Left cardiac atrium (tissue), 4 donors: Measurements from ENCODE around the gene DSCAML1. TPM values are rescaled to one million over a fixed set of nuclear protein-coding genes. Genes with fewer than 3 reads are reported as not detected.
A peak's percentile ranks its signal among the peaks of the same experiment; 100 is the strongest.

Source experiments
- ATAC-seq, 2 donors: fragments of 200-7000 bp; cut with Tn5 transposase; one replicate each; pipeline ENCODE4 v1.9.1; 2020; ENCODE audit warnings: mild to moderate bottlenecking in 2 of 2, moderate library complexity in 2 of 2
- DNase-seq: peaks from one replicate; pipeline ENCODE4 v3.0.0-alpha.2; 2020
- intact Hi-C, 2 donors: fragments of 100-400 bp; cut with DNase I; formaldehyde crosslinking; loops; one replicate each; pipeline versions ENCODE4 v1.14.1 to v1.15.1; 2022 to 2023
- total RNA-seq, 2 donors: library from RNA; stranded (reverse); fragmentation: NEBNext Ultra II Directional; extraction: Animal tissue kit (Norgen Biotek cat#: 25700); gene quantifications; one replicate each; pipeline ENCODE4 v1.2.1, GENCODE V29; 2021
- donor health status: DM: no; HTN: yes; CAD: no.
- donor health status: DM: no; HTN: yes; CAD: no; lungs with severe emphysema.
- donor health status: DM: yes; HTN: yes; CAD: no.
- donor health status: Dilated cardiomyopathy.

Gene DSCAML1
- total RNA-seq, 2 donors from 2014 or later: 0.76 to 0.88 TPM

- DNase-seq: no peak
- ATAC-seq: peak in 1 of 2 donors; percentile 33
- intact Hi-C loops: no loop called here
These were observed 157.0 kb downstream of the DSCAML1 start for GRCh38 chr11:117640041-117640440.

- ATAC-seq: no peak
- no peak for DNase-seq
- intact Hi-C loops: no loop called here
These were observed 157.4 kb downstream of the DSCAML1 start for GRCh38 chr11:117639601-117640000.

GRCh38 chr11:117638911-117639543 is 158.0 kb downstream of the DSCAML1 start:
- intact Hi-C loops: no loop called here
- ATAC-seq (no peak), DNase-seq (no peak)

DNA sequence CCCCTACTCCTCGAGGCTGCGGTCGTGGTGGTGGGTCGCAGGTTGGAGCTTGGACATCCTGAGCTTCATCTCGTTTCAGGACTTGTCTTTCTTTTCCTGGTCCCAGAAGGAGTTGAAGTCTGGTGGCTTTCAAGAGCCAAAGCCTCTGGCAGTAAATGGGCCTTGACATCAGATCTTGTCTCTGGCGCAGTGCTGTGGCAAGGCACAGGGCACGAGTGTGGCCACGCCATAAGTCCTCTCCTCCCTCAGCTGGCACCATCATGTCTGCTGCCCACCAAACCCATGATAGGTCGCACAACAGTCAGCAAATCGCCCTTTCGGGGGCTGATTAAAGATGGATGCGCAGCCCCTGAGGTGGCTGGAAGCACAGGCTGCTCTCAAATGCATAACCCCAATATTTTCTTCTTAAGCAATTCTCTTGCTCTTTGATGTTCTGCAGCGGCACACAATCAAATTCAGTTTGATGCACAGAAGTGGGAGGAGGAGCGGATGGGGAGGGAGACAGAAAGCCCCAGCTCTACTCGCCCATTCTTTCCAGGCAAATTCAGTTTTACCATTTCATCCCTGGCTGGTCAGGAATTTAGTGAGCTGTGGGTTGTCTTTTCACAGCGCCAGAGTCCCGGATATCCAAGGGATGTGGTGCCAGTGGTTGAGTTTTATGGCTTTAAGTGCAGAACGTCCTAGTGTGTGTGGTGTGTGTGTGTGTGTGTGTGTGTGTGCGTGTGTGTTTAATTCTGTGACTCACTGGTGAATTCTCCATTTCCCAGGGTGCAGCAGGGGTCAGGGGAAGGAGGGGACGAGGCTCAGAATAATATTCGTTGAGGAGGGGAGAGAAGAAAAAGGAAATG is 162.0 kb downstream of the DSCAML1 start:
- DNase-seq: no peak
- no peak for ATAC-seq
- intact Hi-C loops: no loop called here

DNA sequence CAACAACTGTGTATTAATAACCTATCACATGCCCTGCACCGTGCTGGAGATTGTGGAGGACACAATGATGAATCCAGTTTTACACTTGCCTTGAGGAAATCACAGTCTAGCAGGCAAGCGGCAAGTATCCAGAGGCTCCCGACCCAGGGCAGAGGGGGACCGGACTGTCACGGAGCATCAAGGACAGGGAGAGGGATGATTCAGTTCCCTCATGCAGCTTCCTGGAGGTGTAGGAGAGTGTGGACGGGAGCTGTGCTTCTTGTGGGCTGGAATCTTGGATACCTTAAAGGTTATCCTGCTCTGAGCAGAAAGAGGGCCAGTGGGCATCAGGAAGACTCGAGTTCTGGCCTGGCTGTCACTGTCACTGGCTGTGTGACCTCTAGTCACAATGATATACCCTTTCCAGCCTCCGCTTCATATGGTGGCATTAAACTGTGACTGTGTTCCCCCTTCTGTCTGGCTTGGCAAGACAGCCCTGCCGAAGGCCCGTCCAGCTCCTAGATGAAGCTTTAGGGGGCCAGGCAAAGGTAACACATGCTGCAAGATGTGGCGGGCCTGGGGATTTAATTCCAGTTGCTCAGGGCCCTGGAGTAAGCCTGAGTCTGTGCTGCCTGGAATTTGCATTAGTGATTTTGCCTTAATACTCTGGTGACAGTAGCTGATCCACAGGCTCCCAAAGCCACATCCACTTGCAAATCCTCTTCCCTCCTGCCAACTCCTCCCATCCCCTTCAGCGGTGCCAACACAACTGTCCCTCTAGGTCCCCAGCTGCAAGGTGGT is 162.8 kb downstream of the DSCAML1 start:
- intact Hi-C loops: no loop called here
- no peak for DNase-seq
- peak in 1 of 2 donors; percentile 10 for ATAC-seq

DNA sequence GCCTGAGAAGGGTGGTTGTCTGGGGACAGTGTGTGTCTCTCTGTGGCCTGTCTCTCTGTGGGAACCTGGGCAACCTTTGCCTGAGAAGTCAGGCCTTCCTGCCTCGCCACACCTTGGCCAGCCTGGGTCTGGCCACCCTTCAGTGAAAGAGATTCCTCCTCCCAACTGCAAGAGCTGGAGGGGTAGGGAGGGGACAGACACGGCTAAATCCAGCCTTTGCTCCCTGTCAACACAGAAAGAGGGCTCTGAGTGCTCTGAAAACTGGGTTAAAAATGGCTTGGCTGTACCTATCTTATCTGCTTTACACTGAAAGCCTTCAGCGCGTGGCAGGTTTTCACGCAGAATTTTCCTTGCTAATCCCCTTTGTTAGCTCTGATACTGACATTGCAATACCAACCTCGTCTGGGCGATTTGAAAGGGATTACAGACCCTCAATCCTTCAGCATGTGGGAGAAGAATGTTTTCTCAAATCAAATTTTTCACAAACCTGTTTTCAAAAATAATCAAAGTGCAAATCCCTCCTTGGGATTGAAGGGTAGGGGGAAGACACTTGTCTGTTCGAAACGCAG is 163.7 kb downstream of the DSCAML1 start:
- ATAC-seq (peak; percentile 17 to 87), DNase-seq (no peak)
- intact Hi-C loops: no loop called here

DNA sequence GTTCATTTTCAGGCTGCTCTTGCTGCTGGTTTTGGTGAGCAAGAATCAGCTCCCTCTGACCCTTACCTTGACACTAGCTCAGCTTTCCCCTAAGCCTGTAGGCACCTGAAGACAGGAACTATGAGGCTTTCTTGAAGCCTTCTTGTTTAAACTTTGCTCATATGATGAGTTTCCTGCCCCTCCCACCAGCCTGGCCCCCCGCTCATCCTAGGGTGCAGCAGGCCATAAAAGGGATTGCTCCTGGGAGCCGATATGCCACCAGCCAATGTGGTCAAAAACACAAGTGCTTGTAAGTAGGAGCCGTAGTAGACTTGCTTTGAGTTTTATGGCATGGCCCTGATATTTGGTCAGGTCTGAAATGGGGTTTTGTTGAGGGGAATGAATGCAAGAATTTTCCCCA is 164.7 kb downstream of the DSCAML1 start:
- DNase-seq (no peak), ATAC-seq (no peak)
- intact Hi-C loops: no loop called here

DNA sequence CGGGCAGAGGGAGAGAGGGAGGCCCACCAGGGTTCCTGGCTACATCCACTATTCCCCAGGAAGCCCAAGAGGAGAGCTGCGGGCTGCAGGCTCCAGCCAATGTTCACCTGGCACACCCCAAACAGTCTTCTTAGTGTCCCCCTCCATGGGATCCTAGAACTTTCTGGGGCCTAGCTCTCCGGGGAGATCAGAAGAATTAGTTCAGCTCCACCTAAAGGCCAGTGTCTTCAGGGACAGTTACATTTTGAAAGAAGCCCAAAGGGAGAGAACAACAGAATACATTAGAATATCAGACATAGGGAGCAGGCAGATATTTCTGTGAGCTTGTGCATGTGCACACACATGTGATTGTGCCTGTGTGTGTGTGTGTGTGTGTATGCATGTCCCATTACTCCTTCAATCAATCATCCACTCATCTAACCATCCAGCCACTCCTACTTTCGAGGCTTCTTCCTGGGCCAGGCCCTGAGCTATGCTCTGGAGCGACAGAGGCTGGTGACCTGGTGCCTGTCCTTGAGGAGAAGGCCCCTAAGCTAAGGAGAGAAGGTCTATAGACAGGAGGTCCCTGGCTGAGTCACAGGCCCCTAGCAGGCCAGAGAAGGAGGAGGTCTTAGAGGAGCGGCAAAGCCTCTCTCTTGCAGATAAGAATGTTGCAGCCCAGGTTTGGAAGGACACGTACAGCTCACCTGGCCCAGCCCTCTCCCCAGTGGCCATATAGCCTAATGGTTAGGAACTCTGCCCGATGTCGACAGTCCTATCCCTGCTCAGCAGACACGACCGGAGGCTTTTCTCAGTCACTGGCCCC is 165.5 kb downstream of the DSCAML1 start:
- no peak for DNase-seq
- intact Hi-C loops: no loop called here
- no peak for ATAC-seq

GRCh38 chr11:117629891-117630538 is 167.0 kb downstream of the DSCAML1 start:
- intact Hi-C loops: loop anchor here in 1 of 2 donors (10.0 kb wide), 1 partner anchor 185 kb away; no protein-coding TSS in a partner anchor
- ATAC-seq (no peak), DNase-seq (no peak)

DNA sequence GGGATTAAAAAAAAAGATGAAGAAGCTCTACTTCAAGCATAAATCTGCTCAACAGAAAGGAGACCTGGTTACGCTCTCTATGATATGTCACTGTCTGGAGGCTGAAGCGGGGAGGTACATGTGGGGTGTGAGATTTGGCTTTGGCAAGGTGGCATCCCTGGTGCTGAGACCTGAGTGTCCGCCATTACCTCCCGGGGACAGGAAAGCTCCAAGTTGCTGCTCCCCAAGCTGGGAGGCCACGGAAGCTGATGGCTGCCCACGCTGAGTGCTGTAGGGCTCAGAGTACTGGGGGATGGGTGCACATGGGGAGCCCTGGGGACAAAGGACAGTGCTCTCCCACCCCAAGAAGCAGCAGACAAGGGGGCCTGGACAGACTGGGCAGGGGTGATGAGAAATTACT is 167.9 kb downstream of the DSCAML1 start:
- ATAC-seq: no peak
- intact Hi-C loops: loop anchor here in 1 of 2 donors (10.0 kb wide), 1 partner anchor 184 kb away; no protein-coding TSS in a partner anchor

DNA sequence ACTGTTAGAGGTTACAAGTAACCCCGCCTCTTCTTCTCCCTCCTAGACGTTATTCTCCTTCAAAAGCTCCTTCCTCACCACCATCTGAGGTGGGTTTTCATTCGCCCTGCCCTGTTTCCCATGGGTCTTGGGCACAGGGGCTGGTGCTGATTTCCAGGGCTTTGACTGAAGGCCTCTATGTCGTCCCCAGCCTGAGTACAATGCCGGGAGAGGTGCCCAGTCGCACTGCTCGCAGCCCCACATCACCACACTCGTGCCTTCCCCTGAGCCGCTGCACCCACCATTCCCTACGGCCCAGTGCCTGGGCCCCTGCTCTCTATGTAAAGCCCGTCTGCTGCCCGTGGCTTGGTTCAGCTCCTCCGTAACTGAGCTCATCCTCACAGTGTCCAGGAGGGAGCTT is 169.8 kb downstream of the DSCAML1 start:
- intact Hi-C loops: loop anchor here in 1 of 2 donors (10.0 kb wide), 1 partner anchor 182 kb away; no protein-coding TSS in a partner anchor
- ATAC-seq (no peak), DNase-seq (no peak)

More for the DNA sequence above, 167.9 kb downstream of the DSCAML1 start:
- DNase-seq: no peak

GRCh38 chr11:117626576-117626975 is 170.4 kb downstream of the DSCAML1 start:
- no peak for ATAC-seq
- no peak for DNase-seq
- intact Hi-C loops: loop anchor here in 1 of 2 donors (10.0 kb wide), 1 partner anchor 182 kb away; no protein-coding TSS in a partner anchor

GRCh38 chr11:117625237-117625636 is 171.8 kb downstream of the DSCAML1 start:
- DNase-seq (peak; percentile 34), ATAC-seq (peak; percentile 73 to 74)
- intact Hi-C loops: loop anchor here in 1 of 2 donors (10.0 kb wide), 1 partner anchor 180 kb away; no protein-coding TSS in a partner anchor

DNA sequence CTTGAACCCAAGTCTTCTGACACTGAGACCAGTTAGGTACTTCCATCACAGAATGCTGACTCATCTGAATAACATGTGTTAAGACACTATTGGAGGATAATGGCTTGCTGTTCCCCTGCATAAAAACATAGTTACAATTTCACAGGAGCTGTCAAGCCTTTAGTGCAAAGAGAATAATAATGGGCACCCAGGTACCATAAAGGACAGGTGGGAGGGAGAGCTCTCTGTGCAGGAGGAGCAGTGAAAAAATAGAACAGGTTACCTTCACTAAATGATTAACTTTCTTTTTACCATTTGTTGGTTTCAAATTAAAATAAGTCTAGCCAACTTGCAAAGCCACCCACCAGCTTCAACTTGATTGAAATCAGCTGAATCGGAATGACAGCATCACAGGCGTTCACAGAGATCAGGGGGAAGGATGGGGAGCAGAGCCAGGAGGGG is 173.2 kb downstream of the DSCAML1 start:
- intact Hi-C loops: loop anchor here in 1 of 2 donors (10.0 kb wide), 1 partner anchor 179 kb away; no protein-coding TSS in a partner anchor
- DNase-seq (no peak), ATAC-seq (no peak)

DNA sequence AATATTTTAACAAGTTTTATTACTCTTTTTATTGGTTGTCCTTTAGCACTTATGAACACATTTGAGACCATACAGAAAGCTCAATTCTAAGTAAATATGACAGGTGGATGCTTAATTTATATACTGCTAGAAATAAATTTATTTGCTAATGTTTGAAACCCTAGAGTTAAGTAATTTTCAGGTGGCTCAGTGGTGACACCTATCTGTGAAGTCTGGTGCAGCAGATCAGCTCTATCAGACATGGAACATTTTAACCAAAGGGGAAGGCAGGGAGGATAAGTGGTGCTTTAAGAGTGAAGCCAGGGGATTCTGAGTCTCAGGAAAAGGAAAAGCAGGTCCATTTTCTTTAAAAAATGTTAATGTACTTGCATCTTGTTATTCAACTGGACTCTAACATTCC is 175.8 kb downstream of the DSCAML1 start:
- DNase-seq (no peak), ATAC-seq (no peak)
- intact Hi-C loops: loop anchor here in 1 of 2 donors (10.0 kb wide), 1 partner anchor 176 kb away; no protein-coding TSS in a partner anchor

DNA sequence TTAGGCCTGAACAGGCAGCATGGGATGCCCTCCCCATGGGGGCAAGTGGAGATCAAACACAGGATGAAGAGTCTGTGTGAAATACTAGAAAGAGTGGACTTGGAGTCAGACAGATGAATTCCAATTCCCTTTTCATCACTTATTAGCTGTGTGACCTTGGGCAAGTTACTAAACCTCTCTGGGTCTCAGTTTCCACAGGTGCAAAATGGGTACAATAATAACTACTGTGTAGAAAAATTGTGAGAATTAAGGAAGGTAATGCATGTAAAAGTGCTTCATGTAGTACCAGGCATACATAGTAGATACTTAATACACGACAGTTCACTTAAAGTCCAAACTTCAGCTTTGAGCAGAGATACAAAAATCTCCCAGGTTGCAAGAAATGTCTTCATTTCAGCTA is 176.4 kb downstream of the DSCAML1 start:
- DNase-seq (no peak), ATAC-seq (no peak)
- intact Hi-C loops: loop anchor here in 1 of 2 donors (10.0 kb wide), 1 partner anchor 176 kb away; no protein-coding TSS in a partner anchor

DNA sequence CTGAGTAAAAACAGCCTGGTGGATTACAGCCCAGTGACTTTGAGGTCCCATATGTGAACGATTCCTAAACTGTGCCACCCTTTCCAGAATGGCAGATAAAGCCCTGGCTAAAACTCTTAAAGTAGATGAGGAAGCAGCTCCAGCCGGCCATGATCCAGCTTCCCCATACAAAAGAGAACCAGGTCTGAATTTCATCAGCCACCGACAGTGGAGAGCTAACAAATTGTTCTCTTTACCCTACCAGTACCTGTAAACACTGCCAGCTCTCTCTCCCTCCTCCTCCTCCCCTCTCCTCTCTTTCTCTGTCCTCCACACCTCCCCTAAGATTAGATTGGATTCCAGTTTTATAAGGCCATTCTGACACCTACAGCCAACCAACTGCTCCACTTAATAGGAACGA is 176.9 kb downstream of the DSCAML1 start:
- DNase-seq (no peak), ATAC-seq (peak; percentile 73 to 94)
- intact Hi-C loops: loop anchor here in 1 of 2 donors (10.0 kb wide), 1 partner anchor 175 kb away; no protein-coding TSS in a partner anchor
